GM10266 (cell line): ENCODE measurements around the gene TSSK6.

Experiments
- DNase-seq: peaks from one replicate; pipeline ENCODE4 v3.0.0; 2012; ENCODE audit errors: extremely low spot score
- TF ChIP-seq, protein P1 (sequence below): IDR thresholded peaks from 2 replicates; pipeline ENCODE4 v1.5.1; 2012; ENCODE audit warnings: mild to moderate bottlenecking, low read depth; ENCODE audit not compliant: control insufficient read depth, insufficient read depth; ENCODE audit errors: missing control alignments

The TSSK6 gene

DNA sequence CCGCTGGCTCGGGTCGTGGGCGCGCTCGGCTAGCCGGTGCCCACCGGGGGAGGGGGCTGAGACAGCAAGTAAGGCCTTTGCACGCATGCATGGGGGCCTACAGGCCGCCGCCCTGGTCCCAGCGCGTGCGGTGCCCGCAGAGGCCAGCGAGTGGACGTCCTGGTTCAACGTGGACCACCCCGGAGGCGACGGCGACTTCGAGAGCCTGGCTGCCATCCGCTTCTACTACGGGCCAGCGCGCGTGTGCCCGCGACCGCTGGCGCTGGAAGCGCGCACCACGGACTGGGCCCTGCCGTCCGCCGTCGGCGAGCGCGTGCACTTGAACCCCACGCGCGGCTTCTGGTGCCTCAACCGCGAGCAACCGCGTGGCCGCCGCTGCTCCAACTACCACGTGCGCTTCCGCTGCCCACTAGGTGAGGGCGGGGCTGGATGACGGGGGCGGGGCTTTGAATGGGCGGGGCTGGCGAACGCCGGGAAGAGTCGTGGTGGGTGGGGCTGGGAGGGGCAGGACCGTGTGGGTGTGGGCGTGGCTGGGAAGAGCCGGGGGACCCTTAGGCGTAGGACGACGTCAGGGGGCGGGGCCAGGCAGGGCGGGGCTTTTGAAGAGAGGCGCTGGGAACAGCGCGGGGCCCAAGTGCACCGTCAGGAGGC lies 24.8 kb upstream of the TSSK6 start:
- peak; percentile 85 for DNase-seq
- TF ChIP-seq, protein P1, sequence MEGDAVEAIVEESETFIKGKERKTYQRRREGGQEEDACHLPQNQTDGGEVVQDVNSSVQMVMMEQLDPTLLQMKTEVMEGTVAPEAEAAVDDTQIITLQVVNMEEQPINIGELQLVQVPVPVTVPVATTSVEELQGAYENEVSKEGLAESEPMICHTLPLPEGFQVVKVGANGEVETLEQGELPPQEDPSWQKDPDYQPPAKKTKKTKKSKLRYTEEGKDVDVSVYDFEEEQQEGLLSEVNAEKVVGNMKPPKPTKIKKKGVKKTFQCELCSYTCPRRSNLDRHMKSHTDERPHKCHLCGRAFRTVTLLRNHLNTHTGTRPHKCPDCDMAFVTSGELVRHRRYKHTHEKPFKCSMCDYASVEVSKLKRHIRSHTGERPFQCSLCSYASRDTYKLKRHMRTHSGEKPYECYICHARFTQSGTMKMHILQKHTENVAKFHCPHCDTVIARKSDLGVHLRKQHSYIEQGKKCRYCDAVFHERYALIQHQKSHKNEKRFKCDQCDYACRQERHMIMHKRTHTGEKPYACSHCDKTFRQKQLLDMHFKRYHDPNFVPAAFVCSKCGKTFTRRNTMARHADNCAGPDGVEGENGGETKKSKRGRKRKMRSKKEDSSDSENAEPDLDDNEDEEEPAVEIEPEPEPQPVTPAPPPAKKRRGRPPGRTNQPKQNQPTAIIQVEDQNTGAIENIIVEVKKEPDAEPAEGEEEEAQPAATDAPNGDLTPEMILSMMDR: no peak

DNA sequence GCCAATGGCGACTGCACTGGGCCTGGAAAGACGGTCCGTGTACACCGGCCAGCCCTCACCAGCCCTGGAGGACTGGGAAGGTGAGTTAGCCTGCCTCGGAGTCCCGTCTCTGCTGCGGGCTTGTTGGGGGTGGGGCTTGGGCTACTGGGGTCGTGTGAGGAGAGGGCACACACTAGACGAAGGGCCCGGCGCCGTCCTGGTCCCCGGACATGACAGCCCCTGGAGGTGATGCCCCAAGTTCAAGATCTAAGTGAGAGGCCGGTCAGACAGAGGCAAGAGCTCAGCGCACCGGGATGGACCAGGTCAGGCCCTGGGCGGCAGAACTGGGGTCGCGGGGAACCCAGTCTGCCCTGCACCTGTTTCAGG lies 24.3 kb upstream of the TSSK6 start:
- DNase-seq: no peak
- TF ChIP-seq, protein P1: no peak

DNA sequence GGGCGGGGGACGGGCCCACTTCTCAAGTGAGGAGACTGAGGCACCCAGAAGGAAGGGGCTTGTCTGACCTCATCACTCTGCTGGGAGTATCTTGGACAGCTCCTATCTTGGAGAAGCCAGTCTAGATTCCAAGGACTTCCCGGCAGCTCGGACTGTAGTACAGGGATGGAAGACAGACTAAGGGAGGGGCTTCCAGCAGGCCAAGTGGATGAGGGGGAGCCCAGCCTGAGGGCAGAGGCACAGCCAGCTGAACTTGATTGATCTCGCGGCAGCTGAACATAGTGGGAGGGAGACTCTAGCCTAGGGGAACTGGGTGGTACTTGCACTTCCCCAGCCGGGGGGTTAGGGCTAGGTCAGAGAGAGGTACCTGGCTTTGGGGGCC lies 23.4 kb upstream of the TSSK6 start:
- DNase-seq: no peak
- TF ChIP-seq, protein P1: no peak

DNA sequence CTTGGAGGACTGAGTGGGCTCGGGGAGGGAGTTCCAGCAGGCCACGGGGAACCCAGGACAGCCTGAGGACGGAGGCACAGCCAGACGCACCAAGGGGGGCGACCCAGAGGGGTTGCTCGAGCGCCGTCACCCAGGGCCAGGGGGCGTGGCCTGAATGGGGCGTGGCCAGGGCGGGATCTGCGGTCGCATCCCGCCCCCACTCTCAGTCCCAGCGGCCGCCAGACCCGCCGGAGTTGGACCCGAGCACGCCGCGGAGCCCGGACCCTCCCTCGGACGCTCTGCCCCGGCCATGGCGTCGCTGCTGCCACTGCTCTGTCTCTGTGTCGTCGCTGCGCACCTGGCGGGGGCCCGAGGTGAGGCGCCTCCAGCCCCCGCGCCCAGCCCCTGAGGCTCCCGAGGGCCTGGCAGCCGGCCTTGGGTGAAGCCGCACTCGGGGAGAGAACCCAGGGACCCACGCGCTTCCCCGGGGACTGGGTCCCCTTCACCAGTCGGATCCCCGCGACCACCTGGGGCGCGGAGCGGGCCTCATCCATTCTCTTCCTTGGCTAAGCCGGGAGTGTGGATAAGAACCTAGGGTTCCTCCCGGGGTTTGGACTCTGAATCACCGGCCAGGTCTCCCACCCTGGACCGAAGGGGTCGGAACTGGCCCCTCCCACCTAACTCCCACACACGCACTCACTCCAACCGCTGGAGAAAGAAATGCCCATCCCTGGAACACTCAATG lies 22.9 kb upstream of the TSSK6 start, which contains the start of gene CILP2:
CILP2 (plus strand) TSS at position 205 of the 724 bp plus-strand sequence; CDS start at position 290, 85 bp downstream.
- DNase-seq: peak; percentile 78
- TF ChIP-seq, protein P1: no peak

DNA sequence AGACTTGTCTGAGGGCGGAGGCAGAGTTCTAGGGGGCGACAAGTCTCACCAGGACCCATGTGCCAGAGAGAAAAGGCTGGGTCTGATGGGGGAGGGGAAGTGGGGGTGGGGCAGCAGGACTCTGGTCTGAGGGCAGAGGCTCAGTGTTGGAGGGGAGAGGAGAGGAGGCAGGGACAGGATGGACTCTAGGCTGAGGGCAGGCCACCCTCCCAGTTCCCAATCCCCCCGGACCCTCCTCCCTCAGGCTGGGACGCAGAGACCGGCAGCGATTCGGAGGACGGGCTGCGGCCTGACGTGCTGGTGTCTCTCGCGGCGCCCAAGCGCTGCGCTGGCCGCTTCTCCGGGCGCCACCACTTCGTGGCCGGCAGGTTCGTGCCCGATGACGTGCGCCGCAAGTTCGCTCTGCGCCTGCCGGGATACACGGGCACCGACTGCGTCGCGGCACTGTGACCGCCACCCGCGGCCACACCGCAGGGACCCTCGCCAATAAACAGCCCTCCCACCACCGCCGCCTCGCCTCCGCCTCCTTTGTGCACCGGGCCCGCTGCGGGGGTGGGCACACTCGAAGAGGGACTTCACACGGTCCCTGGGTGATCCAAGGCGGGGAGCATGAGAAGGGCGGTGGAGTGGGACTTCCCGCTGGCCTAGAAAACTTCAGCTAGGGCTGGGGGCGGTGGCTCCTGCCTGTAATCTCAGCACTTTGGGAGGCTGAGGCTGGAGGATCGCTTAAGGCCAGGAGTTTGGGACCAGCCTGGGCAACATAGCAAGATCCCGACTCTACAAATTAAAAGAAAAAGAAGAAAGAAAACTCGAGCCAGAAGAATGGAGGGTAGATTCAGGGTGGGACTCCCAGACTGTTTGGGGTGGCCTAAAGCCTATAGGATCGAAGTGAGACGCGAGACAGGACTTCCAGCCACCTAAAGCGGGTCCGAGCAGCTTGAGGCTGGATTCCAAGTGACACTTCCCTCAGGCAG lies 22.0 kb upstream of the TSSK6 start:
- TF ChIP-seq, protein P1: no peak
- DNase-seq: no peak

DNA sequence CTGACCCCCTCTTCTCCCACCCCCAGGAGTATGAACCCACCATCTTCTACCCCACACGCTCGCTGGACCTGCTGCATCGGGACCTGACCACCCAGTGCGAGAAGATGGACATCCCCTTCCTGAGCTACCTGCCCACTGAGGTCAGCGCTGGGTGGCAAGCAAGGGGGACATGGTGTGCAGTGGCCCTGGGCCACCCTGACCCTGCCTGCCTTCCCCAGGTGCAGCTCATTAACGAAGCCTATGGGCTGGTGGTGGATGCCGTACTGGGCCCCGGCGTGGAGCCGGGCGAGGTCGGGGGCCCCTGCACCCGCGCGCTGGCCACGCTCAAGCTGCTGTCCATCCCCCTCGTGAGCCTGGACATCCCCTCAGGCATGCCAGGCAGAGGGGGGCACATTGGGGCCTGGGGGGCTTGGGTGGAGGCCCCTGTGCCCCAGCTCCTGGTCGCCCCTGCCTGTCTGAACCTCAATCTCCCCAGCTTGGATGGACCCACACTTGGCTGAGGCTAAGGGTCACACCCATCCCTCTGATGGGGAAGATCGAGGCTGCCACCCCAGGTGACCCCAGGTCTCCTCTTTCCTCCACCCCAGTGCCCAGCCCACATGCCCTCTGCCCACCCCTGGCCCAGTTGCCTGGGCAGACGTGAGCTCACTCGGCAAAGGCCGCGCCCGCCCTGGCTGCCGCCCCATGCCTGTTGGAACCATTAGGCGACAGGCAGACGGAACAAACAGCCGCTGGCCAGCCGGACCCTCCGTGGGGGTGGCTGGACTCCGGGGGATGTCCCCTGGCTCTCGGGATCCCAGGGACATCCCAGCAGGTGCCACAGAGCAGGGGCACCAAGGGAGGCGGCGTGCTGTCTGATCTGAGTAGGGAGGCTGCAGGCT lies 20.2 kb upstream of the TSSK6 start:
- no peak for DNase-seq
- TF ChIP-seq, protein P1: no peak
